Activated T-cell treated with anti-CD3 and anti-CD28 coated beads, Interleukin-2, amount 50 U/mL, for 4 hours (primary cell): Measurements from ENCODE around the gene AMMECR1L. TPM values are rescaled to one million over a fixed set of nuclear protein-coding genes. Genes with fewer than 3 reads are reported as not detected.
"Not testable (repeated sequence)": the region's sequence is repeated elsewhere in the genome, so short reads cannot be mapped to it uniquely, and the experiment has no call there.

Experiments
- ATAC-seq, 2 donors: fragments of 200-7000 bp; cut with Tn5 transposase; one replicate each; pipeline ENCODE4 v1.10.0; 2021
- DNase-seq: peaks from one replicate; pipeline ENCODE4 v3.0.0-alpha.2; 2020
- H3K27me3 Mint-ChIP-seq: one replicate; pipeline ENCODE4 v1.8.0; 2021; ENCODE audit warnings: low read depth, mixed read lengths
- H3K36me3 Mint-ChIP-seq: one replicate; pipeline ENCODE4 v1.8.0; 2022; ENCODE audit warnings: mixed read lengths; ENCODE audit not compliant: insufficient read depth
- H3K4me1 Mint-ChIP-seq: one replicate; pipeline ENCODE4 v1.8.0; 2021; ENCODE audit warnings: low read depth, mixed read lengths
- H3K4me3 Mint-ChIP-seq: one replicate; pipeline ENCODE4 v1.8.0; 2021; ENCODE audit warnings: mild to moderate bottlenecking, moderate library complexity, mixed read lengths
- H3K9me3 Mint-ChIP-seq: one replicate; pipeline ENCODE4 v1.8.0; 2021; ENCODE audit warnings: mixed read lengths
- total RNA-seq, 3 donors: library from RNA; stranded (reverse); gene quantifications; one replicate each; pipeline ENCODE4 v1.2.1, GENCODE V29; 2021

The AMMECR1L gene
- total RNA-seq, 3 donors from 2014 or later = 16.7 to 19.6 (median 18.6) TPM

DNA sequence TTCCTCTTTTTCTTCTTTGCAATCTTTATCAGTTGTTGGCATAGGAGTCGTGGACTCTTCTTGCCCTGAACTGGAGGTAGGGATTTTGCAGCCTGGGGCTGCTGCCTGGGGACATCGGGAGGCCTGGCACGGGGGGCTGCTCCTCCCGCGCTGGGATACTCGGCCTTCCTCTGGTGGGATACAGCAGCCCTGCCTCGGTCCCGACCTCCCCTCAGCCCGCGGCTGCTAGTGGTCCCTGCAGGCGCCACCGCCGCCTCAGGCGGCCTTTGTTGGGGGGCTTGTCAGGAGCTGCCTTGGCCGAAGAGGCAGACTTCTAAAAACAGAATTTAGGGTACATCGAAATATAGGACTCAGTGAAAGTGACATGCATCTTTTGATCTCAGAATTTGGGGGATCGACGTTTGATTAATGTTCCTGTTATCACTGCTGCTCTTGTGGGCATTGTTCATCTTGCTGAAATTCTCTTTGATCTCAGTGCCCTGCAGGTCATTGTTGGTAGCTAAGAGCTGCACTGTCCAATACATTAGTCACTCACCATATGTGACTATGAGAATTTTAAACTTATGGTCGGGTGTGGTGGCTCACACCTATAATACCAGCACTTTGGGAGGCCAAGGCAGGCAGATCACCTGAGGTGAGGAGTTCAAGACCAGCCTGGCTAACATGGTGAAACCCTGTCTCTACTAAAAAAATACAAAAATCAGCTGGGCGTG lies 44.1 kb downstream of the AMMECR1L start:
- DNase-seq (no peak), ATAC-seq (no peak)
- Mint-ChIP-seq H3K4me1 (peaks cover 5% of the 10 kb centered on the region), H3K27me3 (no peaks in the 10 kb centered on the region), H3K9me3 (no peaks in the 10 kb centered on the region), H3K36me3 (peaks cover 11% of the 10 kb centered on the region), H3K4me3 (no peak overlapping the region)

DNA sequence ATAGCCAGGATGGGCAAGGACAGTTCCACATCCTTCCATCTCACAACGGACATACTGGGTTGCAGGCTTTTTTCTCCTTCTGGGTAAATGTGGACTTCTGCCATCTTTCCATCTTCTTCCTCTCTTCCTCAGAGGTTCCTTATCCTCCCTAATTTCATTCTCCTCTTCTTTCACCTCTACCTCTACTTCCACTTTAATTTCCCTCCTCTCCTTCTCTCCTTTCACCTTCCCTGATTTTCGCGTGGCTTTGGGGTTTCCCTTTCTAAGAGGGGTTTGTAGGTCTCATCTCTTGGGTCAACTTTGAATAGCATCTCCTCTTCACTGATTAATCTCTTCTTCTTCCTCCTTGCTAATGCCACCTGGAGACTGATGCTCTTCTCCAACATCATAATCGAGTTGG lies 44.9 kb downstream of the AMMECR1L start:
- Mint-ChIP-seq H3K27me3 (no peaks in the 10 kb centered on the region), H3K4me3 (no peak overlapping the region), H3K9me3 (no peaks in the 10 kb centered on the region), H3K36me3 (peaks cover 7% of the 10 kb centered on the region), H3K4me1 (peaks cover 5% of the 10 kb centered on the region)
- ATAC-seq (no peak), DNase-seq (no peak)

DNA sequence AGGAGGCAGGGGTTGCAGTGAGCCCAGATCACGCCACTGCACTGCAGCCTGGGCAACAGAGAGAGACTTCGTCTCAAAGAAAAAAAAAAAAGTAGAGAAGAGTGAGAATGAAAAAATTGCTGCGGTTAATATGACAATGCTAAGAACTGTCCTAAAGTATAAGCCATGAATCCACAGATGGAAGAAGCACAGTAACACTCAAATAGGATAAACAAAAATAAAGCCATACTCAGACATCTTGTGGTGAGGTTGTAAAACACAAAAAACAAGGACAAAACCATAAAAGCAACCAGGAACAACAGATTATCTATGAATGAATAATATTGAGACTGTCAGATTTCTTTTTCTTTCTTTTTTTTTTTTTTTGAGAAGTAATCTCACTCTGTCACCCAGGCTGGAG lies 50.8 kb downstream of the AMMECR1L start:
- Mint-ChIP-seq H3K9me3 (no peaks in the 10 kb centered on the region), H3K4me3 (no peak overlapping the region), H3K36me3 (no peaks in the 10 kb centered on the region), H3K27me3 (no peaks in the 10 kb centered on the region), H3K4me1 (peaks cover 11% of the 10 kb centered on the region)
- DNase-seq (no peak), ATAC-seq (no peak)

DNA sequence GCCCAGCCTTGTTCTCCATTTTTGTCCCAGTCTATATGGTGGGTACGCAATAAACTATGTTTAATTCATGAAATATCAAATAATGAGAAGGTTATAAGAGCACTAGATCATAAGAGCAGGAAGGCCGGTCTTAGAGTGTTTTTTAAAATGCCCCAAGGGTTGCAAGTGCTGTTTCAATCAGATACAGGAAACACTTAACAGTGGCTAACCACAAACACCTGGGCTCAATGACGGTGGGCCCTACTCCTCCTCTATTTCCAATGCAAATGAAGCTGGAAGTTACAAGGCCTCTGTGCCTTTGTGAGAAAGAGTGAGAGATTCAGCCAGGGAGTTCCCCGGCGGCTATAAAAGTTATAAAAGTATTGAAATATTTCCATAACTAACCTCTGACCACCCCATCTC lies 55.9 kb downstream of the AMMECR1L start:
- H3K4me3 Mint-ChIP-seq = peak overlapping the region; percentile 5

DNA sequence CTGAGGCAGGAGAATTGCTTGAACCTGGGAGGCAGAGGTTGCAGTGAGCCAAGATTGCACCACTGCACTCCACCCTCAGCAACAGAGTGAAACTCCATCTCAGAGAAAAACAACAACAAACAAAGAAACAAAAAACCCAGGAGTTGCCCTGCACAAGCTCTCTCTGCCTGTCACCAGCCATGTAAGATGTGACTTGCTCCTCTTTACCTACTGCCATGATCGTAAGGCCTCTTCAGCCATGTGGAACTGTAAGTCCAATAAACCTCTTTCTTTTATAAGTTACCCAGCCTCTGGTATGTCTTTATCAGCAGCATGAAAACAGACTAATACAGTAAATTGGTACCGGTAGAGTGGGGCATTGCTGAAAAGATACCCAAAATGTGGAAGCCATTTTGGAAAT lies 59.0 kb downstream of the AMMECR1L start:
- not testable (repeated sequence) for H3K27me3 Mint-ChIP-seq, ATAC-seq, DNase-seq, H3K36me3 Mint-ChIP-seq, H3K4me3 Mint-ChIP-seq
- Mint-ChIP-seq H3K4me1 (peaks cover 29% of the 10 kb centered on the region), H3K9me3 (peaks cover 13% of the 10 kb centered on the region)

More for the DNA sequence above, 55.9 kb downstream of the AMMECR1L start:
- peak; percentile 36 for DNase-seq
- H3K9me3 Mint-ChIP-seq = peaks cover 13% of the 10 kb centered on the region
- peaks cover 2% of the 10 kb centered on the region for H3K36me3 Mint-ChIP-seq
- peaks cover 29% of the 10 kb centered on the region for H3K4me1 Mint-ChIP-seq
- no peaks in the 10 kb centered on the region for H3K27me3 Mint-ChIP-seq
- peak; percentile 98 to 99 for ATAC-seq

DNA sequence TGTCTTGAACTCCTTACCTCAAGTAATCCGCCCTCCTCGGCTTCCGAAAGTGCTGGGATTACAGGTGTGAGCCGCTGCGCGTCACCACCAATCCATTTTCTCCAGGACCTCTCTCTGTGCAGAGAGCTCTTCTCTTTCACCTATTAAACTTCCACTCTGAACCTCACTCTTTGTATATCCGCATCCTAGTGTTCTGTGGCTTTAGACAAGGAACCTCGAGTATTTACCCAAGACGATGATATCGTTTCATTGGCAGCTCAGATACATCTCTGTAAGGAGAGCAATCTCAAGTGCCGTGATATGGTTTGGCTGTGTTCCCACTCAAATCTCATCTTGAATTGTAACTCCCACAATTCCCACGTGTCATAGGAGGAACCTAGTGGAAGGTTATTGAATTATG lies 59.7 kb downstream of the AMMECR1L start:
- no peak overlapping the region for H3K4me3 Mint-ChIP-seq
- H3K4me1 Mint-ChIP-seq = peaks cover 27% of the 10 kb centered on the region
- H3K9me3 Mint-ChIP-seq = peaks cover 13% of the 10 kb centered on the region
- DNase-seq (no peak), ATAC-seq (no peak)
- H3K36me3 Mint-ChIP-seq = peaks cover 2% of the 10 kb centered on the region
- H3K27me3 Mint-ChIP-seq = no peaks in the 10 kb centered on the region

DNA sequence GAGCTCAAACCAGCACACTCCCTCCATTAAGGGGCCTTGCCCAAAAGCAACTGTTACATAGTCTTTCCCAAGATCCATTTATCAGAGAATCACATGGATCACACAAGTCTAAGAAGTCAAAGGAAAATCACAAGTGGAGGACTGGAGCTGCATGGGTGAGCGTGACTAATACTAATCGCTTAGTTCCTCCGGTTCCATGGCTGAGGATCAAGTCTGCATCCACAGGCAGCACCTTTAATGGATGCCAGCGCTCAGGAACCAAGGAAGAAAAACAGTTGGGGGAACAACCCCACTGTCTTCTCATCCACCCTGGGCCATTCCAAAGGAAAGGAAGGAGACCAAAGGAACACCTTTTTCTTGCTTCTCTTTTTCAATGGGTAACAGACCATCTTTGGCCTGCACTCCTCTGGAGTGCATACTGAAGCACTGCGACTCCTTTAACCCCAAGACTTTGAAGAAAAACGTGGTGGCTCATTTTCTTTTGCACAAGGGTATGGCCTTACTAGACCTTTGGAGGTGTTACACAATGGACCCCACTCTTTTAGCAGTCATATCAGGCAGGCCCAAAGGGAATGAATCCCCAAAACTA lies 65.6 kb downstream of the AMMECR1L start:
- DNase-seq (no peak), ATAC-seq (no peak)
- H3K27me3 Mint-ChIP-seq = peaks cover 5% of the 10 kb centered on the region
- no peaks in the 10 kb centered on the region for H3K36me3 Mint-ChIP-seq
- H3K4me3 Mint-ChIP-seq = no peak overlapping the region
- no peaks in the 10 kb centered on the region for H3K4me1 Mint-ChIP-seq
- H3K9me3 Mint-ChIP-seq = peaks cover 12% of the 10 kb centered on the region

DNA sequence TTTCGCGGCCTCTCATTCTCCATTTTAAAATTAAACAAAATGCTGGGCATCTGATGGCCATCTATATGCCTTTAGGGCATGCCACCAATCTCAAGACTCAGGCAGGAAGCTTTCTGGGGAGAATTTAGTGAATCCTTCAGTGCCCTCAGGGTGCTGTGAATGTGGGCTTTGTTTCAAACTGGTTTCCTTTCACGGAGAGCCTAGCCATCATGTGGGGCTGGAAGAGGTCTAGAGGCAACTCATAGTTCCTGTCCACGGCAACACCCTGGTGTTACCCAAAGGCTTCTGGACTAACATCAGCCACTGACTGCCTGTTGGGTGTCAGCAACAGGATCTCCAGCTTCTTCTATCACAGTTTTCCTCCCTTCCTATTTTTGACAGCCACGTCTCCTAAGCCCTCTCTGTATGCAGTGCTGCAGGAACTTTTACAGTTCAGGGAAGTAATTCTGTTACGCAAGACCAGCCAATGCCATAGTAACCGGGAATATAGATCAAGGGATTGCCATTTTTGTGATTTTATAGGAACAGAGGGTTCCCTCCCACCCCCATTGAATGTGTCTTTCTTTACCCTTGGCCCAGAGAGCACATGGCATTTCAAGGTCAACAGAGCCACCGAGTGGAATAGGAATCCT lies 66.8 kb downstream of the AMMECR1L start:
- ATAC-seq (no peak), DNase-seq (no peak)
- Mint-ChIP-seq H3K36me3 (no peaks in the 10 kb centered on the region), H3K4me3 (no peak overlapping the region), H3K9me3 (peaks cover 12% of the 10 kb centered on the region), H3K4me1 (no peaks in the 10 kb centered on the region), H3K27me3 (peaks cover 7% of the 10 kb centered on the region)

DNA sequence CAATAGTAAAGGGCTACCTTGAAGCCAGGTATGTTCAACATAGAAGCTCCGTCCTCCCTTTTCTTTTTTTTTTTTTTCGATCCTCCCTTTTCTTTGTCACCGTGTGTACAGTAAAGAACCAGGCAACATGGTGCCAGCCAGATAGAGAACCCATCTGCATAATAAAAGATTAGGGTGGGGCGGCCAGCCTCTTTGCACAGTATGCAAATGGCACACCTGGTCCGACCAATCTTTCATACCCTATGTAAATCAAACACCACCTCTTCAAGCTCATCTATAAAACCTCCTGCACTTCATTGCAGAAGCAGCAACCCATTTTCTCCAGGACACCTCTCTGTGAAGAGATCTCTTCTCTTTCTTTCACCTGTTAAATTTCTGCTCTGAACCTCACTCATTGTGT lies 67.5 kb downstream of the AMMECR1L start:
- Mint-ChIP-seq H3K4me1 (no peaks in the 10 kb centered on the region), H3K27me3 (peaks cover 7% of the 10 kb centered on the region), H3K4me3 (no peak overlapping the region), H3K36me3 (no peaks in the 10 kb centered on the region), H3K9me3 (peaks cover 12% of the 10 kb centered on the region)
- ATAC-seq (no peak), DNase-seq (no peak)

DNA sequence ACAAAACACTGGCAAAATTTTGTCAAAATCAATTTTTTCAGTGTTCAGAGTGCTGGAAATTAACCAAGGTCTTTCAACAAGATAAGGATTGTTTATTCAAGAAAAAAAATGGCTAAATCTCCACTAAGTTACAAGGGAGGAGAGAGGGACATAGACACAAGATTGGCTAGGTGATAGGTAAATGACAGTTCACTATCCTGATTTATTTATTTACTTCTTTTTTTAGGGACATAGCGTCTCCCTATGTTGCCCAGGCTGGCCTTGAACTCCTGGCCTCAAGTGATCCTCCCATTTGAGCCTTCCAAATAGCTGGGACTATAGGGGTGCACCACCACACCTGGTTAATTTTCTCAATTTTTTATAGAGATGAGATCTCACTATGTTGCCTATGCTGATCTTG lies 71.1 kb downstream of the AMMECR1L start:
- Mint-ChIP-seq H3K9me3 (peaks cover 4% of the 10 kb centered on the region), H3K36me3 (no peaks in the 10 kb centered on the region), H3K4me3 (no peak overlapping the region), H3K4me1 (peaks cover 13% of the 10 kb centered on the region), H3K27me3 (peaks cover 7% of the 10 kb centered on the region)
- no peak for ATAC-seq
- no peak for DNase-seq

DNA sequence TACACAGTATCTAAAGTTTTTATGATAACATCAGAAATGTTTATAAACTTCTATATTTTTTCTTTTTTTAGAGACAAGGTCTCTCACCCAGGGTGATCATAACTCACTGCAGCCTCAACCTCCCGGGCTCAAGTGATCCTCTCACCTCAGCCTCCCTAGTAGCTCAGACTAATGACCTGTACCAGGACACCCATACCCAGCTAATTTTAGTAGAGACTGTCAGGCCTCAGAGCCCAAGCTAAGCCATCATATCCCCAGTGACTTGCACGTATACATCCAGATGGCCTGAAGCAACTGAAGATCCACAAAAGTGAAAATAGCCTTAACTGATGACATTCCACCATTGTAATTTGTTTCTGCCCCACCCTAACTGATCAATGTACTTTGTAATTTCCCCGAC lies 73.3 kb downstream of the AMMECR1L start:
- ATAC-seq, H3K9me3 Mint-ChIP-seq, H3K36me3 Mint-ChIP-seq, H3K27me3 Mint-ChIP-seq, DNase-seq: not testable (repeated sequence)
- peak overlapping the region; percentile 94 for H3K4me3 Mint-ChIP-seq
- peaks cover 28% of the 10 kb centered on the region for H3K4me1 Mint-ChIP-seq

Other genes with a start within 250 kb of the AMMECR1L start
- not detected for gene GPR17, start 239.8 kb downstream of the AMMECR1L start, total RNA-seq
- 1 to 10 TPM; 4.4 to 8.8 (median 5.2) TPM for gene LIMS2, start 210.4 kb downstream of the AMMECR1L start, total RNA-seq
- 1 to 10 TPM; 6.4 TPM for gene SFT2D3, start 184.5 kb downstream of the AMMECR1L start, total RNA-seq
- gene WDR33, start 74.8 kb downstream of the AMMECR1L start, total RNA-seq = 10 to 100 TPM; 71.8 to 79.9 (median 72.8) TPM
- 10 to 100 TPM; 91.6 to 96.0 (median 93.6) TPM for gene POLR2D, start 27.8 kb downstream of the AMMECR1L start, total RNA-seq
- 10 to 100 TPM; 18.5 to 20.7 (median 20.2) TPM for gene SAP130, start 142.1 kb upstream of the AMMECR1L start, total RNA-seq
- 10 to 100 TPM; 49.9 to 59.1 (median 58.7) TPM for gene UGGT1, start 205.2 kb upstream of the AMMECR1L start, total RNA-seq